Adrenal gland (tissue), 5 donors: ENCODE results near the gene CGNL1.

Experiments used
- CTCF ChIP-seq, 6 experiments: fragments of 450-650 bp in 4 of 6; fragments of 200-600 bp in 2 of 6; sonication (generic) in 1 of 6; IDR thresholded peaks; 1 replicate in 5 of 6; 2 replicates in 1 of 6; pipeline versions ENCODE4 v1.5.1 to v1.8.0; 2016 to 2021; ENCODE audit warnings: antibody characterized with exemption in 6 of 6, mild to moderate bottlenecking in 2 of 6, moderate library complexity in 1 of 6
- POLR2A ChIP-seq, 2 donors: fragments of 450-650 bp; IDR thresholded peaks; one replicate each; pipeline ENCODE4 v1.6.1; 2017; ENCODE audit warnings: antibody characterized with exemption in 2 of 2, mild to moderate bottlenecking in 2 of 2, moderate library complexity in 1 of 2
- donor health status: DM: no; HTN: no; CAD: no.

GRCh38 chr15:57503911-57504598 is 127.8 kb downstream of the CGNL1 start:
- TF ChIP-seq CTCF (IDR thresholded peaks at IDR 0.05) = no peak
- TF ChIP-seq POLR2A (IDR thresholded peaks at IDR 0.05) = no peak
